ENCODE measurements around the gene COPA.

The COPA gene

GRCh38 chr1:160328184-160328583, 14.9 kb downstream of the COPA start:
- no peak overlapping the region for H3K27ac ChIP-seq (replicated peaks)
- H3K4me3 ChIP-seq (replicated peaks; ENCODE audit: insufficient read depth, low read length), result no peak overlapping the region
- no peak for DNase-seq (ENCODE audit: low read depth in 1 of 2, low spot score in 1 of 2)
- TF ChIP-seq POLR2AphosphoS5 (IDR thresholded peaks at IDR 0.05; ENCODE audit: low read depth), result no peak
- TF ChIP-seq CTCF (IDR thresholded peaks at IDR 0.05; ENCODE audit: insufficient read depth, low read length), result no peak
- TF ChIP-seq GABPA (IDR thresholded peaks at IDR 0.05; ENCODE audit: low read depth), result no peak
- TF ChIP-seq SPI1 (IDR thresholded peaks at IDR 0.05; ENCODE audit: borderline replicate concordance, low read depth), result no peak
- no peak for TF ChIP-seq REST (IDR thresholded peaks at IDR 0.05; ENCODE audit: insufficient replicate concordance, low read depth)
- H3K27me3 ChIP-seq (ENCODE audit: insufficient read depth, poor library complexity, severe bottlenecking), result no peaks in the 10 kb centered on the region

GRCh38 chr1:160326418-160326817, 16.6 kb downstream of the COPA start:
- H3K27ac ChIP-seq (replicated peaks), result no peak overlapping the region
- TF ChIP-seq GABPA (IDR thresholded peaks at IDR 0.05; ENCODE audit: low read depth), result no peak
- TF ChIP-seq SPI1 (IDR thresholded peaks at IDR 0.05; ENCODE audit: borderline replicate concordance, low read depth), result no peak
- TF ChIP-seq POLR2AphosphoS5 (IDR thresholded peaks at IDR 0.05; ENCODE audit: low read depth), result no peak
- no peak for TF ChIP-seq REST (IDR thresholded peaks at IDR 0.05; ENCODE audit: insufficient replicate concordance, low read depth)
- no peak for TF ChIP-seq CTCF (IDR thresholded peaks at IDR 0.05; ENCODE audit: insufficient read depth, low read length)
- no peaks in the 10 kb centered on the region for H3K27me3 ChIP-seq (ENCODE audit: insufficient read depth, poor library complexity, severe bottlenecking)
- no peak overlapping the region for H3K4me3 ChIP-seq (replicated peaks; ENCODE audit: insufficient read depth, low read length)
- DNase-seq (ENCODE audit: low read depth in 1 of 2, low spot score in 1 of 2), result no peak

GRCh38 chr1:160325252-160325651, 17.8 kb downstream of the COPA start:
- DNase-seq (ENCODE audit: low read depth in 1 of 2, low spot score in 1 of 2), result no peak
- Histone ChIP-seq H3K27me3 (ENCODE audit: insufficient read depth, poor library complexity, severe bottlenecking) (no peaks in the 10 kb centered on the region), H3K27ac (replicated peaks) (no peak overlapping the region), H3K4me3 (replicated peaks; ENCODE audit: insufficient read depth, low read length) (no peak overlapping the region)
- no peak for TF ChIP-seq CTCF (IDR thresholded peaks at IDR 0.05; ENCODE audit: insufficient read depth, low read length)
- TF ChIP-seq REST (IDR thresholded peaks at IDR 0.05; ENCODE audit: insufficient replicate concordance, low read depth), result no peak
- TF ChIP-seq GABPA (IDR thresholded peaks at IDR 0.05; ENCODE audit: low read depth), result no peak
- no peak for TF ChIP-seq SPI1 (IDR thresholded peaks at IDR 0.05; ENCODE audit: borderline replicate concordance, low read depth)
- TF ChIP-seq POLR2AphosphoS5 (IDR thresholded peaks at IDR 0.05; ENCODE audit: low read depth), result no peak
